ENCODE data around the gene COPRS.
"Not testable (repeated sequence)": the region's sequence is repeated elsewhere in the genome, so short reads cannot be mapped to it uniquely, and the experiment has no call there.

The COPRS gene

DNA sequence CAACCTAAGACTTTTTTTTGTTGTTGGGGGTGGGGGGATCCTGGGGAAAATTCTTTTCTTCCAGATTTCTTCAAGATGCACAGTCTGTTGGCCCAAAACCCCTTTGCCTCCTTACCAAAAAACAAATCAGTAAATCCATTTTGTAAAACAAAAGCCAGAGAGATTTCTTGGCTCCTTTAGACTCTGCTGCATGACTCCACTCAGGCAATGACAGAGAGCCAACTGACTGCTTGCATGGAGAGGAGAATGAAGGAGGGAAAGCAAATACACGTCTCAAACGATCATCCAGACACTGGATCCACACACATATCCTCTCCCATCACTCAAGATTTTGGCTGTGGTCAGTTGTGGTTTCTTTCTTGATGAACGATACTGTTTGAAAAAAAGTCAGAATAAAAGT is 13.8 kb downstream of the COPRS start:
- DNase-seq (ENCODE audit: low read depth in 3 of 3), result no peak

DNA sequence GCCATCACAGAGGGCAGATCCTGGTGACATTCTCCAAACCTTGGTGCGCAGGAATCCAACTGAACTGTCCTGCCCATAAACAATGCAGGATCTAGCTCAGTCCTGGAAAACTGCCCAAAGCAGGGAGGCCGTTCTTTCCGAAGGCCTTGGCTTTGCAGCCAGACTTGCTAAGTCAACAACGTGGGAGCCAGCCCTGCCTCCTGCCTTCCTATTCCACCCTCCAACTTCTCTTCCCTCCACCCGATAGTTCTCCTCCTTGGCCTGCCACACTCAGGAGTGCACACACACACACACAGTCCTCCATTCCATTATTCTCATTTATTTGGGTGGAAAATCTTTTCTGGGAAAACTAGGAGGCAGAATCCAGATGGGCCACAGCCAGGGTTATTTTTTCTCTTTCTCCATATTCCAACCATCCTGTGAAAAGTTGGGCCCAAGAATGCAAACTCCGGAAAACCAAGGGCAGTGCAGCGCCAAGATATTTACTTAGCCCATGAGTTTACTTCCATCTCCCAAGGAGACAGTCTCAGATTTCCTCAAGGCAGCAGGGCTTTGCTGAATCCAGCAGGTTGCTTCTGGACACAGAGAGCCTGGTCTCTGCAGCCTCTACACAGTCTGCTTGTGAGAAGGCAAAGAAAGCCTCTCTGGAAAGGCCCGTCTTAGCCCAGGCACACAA is 15.8 kb downstream of the COPRS start:
- DNase-seq (ENCODE audit: low read depth in 3 of 3), result no peak

DNA sequence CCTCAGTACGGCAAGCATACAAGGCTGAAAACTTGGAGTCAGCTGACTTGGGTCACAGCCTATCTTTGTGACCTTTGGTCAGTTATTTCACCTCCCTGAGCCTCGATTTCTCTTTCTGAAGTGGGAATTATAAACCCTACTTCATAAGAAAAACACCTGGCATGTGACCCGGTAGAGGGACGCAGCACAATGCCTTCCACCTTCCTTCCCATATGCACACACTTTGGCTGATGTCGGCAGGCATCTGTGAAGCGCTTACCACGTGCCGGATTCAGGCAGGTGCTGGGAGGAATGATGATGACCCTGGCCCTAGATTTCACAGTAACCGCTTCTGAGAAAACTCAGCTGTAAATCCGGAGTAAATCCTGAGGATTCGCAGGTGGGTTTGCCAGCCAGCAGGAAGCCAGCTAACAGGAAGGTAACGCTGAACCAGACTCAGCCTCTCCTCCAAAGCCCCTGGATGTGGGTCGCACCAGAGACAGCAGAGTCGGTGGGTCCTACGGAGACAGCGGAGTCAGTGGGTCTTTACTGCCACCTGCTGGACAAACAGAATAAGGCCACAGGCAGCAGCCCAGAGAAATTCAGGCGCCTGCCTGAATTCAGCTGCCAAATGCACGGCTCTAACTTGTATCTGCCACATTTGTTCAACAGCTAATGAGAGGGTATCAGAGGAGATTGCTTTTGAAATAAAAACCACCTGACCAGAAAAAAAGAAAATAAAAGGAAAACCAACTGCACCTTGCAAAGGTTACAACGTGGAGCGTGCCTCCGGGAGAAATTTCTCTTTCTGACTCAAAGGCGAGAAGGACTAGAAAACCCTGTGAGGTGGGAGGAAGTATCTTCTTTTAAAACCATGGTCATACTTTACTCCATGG is 16.6 kb downstream of the COPRS start:
- peak; percentile 41 to 54 (median 48) for DNase-seq (ENCODE audit: low read depth in 3 of 3)

DNA sequence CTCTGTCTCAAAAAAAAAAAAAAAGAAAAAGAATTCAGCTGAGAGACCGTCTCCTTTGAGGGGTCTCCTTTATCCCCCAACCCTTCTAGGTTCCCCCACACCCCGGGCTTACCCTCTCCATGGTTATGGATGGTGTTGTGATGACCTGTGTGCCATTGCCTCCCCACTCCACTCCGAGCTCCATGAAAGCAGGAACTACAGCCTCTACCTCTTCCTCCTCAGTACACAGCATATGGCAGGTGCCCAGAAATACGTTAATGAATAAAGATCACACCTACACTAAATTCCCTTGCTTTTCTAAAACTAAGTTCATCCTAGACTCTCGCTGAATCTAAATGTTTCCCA is 17.2 kb downstream of the COPRS start:
- DNase-seq (ENCODE audit: low read depth in 3 of 3), result no peak

DNA sequence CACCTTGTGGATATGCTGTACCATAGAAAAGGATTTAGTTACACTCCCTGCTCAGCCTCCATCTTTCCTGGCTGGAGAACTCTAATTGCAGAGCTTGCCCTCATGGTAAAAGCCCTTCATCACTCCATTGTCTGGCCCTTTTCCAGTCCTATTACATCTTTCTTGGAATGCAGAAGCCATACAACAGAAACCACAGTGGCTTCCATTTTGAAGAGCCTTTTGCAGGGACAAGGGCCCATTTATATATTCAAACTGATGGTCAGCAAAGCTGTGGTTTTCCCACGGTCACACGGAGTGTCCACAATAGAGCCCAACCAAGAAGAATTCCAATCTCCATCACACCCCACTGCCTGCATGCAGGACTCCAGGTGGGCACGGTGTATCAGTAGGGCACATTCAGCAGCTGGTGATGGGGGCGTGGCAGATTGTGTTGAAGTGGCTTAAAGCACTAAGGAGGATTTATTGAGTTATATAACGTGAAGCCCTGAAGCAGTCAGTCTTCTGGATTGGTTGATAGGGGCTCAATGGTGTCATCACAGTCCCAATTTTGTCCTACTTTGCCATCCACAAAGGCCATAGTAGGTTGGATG is 20.3 kb downstream of the COPRS start:
- DNase-seq (ENCODE audit: low read depth in 3 of 3), result no peak

DNA sequence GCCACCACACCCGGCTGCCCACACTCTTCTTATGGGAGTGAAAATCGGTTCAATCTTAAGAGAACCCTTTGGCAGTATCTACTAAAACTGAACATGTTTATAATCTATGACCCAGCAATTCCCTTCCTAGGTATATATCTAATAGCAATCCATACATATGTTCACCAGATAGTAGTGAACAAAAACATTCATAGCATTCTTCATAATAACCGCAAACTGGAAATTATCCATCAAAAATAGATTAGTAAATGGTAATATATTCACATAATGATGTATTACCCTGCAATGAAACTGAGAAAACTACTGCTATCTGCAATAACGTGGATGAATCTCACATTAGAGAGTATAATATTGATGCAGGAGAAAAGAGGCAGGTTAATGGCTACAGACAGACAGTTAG is 23.1 kb downstream of the COPRS start:
- no peak for DNase-seq (ENCODE audit: low read depth in 3 of 3)

DNA sequence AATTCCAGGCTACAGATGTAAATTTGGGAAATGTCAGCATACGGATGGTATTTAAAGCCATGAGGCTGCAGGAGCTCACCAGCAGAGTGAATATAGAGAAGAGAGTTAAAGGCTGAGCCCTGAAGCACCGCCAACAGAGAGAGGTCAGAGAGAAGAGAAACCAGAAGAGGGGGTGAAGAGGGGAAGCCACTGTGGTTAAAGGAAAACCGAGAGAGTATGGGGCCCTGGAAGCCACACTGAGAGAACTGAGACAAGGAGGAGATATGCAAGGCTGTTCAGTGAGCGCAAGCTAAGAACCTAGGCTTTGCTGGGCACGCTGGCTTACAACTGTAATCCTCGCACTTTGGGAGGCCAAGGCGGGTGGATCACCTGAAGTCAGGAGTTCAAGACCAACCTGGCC is 24.6 kb downstream of the COPRS start:
- DNase-seq (ENCODE audit: low read depth in 3 of 3), result no peak

DNA sequence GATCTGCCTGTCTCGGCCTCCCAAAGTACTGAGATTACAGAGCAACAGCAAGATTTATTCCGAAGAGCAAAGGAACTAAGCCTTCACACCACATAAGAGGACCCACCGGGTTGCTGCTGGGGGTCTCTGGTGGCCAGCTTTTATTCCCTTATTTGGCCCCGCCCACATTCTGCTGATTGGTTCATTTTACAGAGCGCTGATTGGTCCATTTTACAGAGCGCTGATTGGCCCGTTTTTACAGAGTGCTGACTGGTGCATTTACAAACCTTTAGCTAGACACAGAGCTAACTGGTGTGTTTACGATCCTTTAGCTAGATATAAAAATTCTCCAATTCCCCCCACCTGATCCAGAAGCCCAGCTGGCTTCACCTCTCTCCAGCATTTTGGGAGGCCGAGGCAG is 26.3 kb downstream of the COPRS start:
- no peak for DNase-seq (ENCODE audit: low read depth in 3 of 3)

DNA sequence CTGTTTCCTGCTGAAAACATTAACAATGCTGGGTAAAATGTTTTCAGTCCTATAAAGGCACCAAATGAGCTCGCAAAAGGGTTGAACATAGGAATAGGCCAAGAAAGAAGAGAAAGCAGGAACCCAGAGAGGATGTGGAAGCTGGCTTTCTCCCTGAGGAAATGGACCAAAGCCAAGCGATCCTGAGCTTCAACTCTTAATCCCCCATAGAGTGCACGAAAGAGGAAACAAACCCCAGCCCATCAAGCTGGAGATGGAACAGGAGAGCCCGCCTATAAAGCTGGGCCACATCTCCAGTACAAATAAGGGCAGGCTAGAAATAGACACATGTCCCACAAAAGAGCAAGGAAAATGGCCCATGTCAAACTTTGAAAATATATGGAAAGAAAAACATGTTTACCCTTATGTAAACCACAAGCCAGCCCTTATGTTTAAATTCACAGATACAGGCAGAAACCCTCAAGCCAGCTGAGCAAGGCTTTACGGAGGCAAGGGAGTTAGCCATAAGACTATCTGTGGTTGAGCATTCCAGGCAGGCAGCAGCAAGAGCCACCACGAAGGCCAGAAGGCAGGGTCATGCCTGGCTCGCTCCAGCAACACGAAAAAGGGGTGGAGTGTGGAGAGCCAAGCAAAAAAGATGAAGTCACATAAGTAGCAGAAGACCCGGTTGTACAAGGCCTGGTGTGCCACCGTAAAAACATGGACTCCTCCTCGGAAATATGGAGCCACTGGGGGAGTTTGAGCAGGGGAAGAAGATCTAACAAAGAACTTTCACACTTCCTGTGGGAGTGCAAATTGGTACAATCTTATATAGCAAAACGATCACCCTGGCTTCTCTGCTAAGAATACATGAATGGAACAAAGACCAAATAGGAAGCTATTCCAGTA is 27.8 kb downstream of the COPRS start:
- DNase-seq (ENCODE audit: low read depth in 3 of 3), result no peak

DNA sequence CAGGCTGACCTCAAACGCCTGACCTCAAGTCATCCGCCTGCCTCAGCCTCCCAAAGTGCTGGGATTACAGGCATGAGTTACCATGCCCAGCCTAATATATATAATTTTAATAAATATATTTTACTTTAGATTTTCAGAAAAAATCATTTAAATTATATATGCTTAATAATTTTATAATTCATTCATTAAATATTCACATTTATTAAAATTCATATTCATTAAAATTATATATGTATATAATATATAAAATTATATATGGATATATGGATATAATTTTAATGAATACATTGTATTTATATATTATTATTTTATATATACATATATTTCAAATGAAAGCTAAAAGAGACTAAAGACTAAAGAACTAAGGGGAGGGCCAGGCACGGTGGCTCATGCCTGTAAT is 29.4 kb downstream of the COPRS start:
- no peak for DNase-seq (ENCODE audit: low read depth in 3 of 3)

DNA sequence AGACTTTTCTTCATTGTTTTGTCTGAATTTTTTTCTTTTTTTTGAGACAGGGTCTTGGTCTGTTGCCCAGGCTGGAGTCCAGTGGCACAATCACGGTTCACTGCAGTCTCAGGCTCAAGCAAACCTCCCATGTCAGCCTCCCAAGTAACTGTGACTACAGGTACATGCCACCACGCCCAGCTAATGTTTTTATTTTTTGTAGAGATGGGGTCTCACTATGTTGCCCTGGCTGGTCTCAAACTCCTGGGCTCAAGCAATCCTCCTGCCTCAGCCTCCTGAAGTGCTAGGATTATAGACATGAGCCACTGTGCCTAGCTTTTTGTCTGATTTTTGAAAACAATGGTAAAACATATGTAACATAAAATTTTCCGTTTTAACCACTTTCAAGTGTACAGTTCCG is 30.1 kb downstream of the COPRS start:
- not testable (repeated sequence) for DNase-seq (ENCODE audit: low read depth in 3 of 3)

DNA sequence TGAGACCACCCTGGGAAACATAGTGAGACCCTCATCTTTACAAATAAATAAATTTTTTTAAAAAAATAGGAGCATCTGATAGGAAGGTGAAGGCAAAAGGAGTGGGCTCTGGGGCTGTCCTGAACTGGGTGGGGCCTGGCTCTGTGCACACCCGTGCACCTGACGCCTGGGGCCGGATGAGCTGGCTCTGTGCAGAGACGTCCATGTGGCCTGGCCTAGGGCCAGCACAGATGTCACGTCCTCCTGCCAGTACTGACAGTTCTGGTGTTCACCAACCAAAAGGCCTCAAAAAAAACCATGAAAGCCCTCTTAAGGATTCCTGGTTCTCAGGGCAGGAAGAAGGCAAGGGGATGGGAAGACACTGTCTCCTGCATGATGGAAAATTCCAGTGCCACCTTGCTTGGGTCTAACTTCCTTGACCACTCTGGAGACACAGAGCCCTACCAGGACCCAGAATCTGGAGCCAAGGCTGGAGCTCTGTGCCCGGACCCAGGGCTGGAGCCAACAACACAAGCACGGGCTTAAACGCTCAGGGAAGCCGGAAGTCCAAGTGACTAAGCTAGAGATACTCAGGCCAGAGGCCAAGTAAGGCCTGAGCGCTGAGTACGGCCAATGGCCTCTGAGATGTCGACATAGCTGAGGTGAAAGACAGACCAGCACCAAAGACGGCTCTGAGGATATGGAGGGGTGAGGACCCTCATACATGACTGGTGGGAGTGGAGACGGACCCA is 32.9 kb downstream of the COPRS start:
- DNase-seq (ENCODE audit: low read depth in 3 of 3), result no peak

DNA sequence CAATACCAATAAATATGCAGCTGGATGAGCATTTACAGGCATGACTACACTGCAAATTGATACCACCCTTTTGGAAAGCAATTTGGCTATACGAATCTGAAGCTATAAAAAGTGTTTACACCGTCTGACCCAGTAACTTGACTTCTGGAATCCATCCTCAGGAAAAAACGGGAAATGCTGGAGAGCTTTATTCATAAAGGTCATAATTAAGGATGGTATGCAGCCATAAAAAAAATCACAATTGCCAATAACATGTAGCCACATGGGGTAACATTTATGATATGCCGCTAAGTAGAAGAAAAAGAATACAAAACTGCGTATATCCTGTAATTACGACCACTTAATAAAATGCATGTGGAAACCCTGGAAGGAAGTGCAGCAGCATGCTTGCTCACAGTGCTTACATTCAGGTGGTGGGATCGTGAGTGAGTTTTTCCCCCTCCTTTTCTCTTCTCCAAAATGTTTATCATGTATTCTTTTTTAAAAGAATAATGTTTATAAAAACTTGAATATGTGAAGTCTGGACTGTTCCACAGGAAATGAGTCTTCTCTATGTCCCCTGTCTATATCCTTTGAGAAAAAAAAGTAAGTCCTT is 34.2 kb downstream of the COPRS start:
- no peak for DNase-seq (ENCODE audit: low read depth in 3 of 3)

DNA sequence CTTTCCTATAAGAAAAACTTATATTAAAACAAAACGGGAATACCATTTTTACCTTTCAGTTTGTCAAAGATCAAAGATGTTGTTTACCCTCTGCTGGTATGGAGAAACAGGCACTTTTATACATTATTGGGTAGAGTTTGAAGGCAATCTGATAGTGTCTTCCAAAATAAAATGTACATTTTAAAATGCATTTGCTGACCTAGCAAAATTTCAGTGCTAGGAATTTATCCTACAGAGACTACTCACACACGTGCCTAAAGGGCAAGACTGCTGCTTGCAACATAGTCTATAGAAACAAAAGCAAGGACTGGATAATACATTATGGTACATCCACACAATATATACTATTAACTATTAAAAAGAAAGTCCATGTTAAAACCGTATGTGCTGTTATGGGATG is 36.0 kb downstream of the COPRS start:
- DNase-seq (ENCODE audit: low read depth in 3 of 3), result no peak

DNA sequence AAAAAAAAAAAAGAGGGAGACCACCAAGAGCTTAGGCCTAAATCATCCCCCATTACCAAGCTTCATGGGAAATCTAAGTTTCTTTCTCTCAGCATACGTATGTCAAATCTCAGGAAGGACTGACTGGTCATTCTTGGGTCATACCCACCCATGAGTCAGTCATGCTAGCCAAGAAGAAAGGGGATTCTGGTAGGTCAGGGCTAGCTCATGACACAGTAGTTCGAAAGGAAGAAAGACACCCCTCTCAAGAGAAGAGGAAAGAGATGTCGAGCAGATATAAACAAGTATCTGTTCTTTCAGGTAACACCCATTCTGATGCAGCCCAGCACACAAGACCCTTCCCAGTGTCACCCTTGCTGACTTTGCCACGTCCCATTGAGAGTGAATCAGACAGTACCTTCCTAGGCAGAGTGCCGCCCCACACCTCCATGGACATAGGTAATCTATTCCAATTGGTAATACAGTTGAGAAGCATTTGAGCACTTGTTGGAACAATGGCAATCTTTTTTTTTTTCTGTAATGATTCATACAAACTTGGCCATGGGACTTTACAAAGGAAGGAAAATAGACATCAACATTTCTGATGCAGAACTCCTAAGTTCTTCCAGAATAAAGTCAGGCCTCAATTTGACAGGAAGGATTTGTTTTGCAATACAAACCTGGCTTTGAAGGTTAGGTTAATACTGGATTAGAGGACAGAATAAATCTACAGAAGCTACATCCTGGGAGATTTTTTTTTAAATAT is 38.2 kb downstream of the COPRS start:
- DNase-seq (ENCODE audit: low read depth in 3 of 3), result no peak

DNA sequence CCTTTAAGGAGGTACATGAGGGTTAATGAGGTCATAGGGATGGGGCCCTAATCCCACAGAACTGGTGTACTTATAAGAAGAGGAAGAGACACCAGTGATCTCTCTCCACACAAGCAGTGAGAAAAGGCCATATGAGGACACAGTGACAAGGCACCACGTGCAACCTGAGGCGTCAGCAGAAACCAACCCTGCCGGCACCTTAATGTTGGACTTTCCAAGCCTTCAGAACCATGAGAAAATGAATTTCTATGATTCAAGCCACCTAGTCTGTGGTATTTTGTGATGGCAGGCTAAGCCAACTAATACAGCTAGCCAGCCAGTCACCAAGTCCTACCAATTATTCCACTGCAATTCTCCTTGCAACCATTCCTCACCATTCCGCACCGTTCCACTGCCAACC is 39.5 kb downstream of the COPRS start:
- DNase-seq (ENCODE audit: low read depth in 3 of 3), result no peak

DNA sequence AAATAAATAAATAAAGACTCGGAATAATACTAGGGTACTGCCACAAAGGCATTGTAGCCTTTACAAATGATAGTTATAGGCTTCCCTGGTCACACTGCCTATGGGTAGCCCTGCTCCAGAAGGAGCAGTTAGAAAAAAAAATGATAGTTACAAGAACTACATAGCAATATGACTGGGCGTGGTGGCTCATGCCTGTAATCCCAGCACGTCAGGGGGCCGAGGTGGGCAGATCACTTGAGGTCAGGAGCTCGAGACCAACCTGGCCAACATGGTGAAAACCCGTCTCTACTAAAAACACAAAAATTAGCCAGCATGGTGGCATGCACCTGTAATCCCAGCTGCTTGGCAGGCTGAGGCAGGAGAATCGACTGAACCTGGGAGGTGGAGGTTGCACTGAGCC is 40.2 kb downstream of the COPRS start:
- DNase-seq (ENCODE audit: low read depth in 3 of 3), result not testable (repeated sequence)

DNA sequence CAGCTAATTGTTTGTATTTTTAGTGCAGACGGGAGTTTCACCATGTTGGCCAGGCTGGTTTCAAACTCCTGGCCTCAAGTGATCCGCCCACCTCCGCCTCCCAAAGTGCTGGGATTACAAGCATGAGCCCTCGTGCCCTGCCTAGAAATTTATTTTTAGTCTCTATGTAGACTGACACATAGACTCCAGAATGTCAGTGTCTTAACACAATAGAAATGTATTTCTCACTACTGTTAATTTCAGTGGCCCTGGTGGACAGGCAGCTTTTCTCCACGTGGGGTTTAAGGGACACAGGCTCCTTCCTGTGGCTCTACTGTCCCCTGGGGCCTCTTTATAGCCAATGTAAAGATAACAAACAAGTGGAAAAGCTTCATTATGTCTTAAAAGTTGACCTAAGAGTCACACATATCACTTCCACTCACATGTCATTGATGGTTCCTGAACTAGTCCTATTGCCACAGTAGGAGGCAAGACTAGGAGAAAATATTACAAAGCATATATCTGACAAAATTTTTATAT is 43.8 kb downstream of the COPRS start:
- no peak for DNase-seq (ENCODE audit: low read depth in 3 of 3)

DNA sequence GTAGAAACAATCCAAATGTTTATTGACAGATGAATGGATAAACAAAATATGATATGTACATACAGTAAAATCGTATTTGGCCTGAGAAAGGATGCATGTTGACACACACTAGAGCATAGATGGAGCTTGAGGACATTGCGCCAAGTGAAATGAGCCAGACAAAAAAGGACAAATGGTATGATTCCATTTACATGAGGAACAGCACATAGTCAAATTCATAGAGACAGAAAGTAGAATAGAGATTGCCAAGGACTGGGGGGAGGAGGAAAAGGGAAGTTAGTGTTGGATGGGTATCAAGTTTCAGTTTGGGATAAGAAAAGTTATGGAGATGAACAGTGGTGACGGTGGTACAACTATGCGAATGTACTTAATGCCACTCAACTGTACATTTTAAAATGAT is 47.9 kb downstream of the COPRS start:
- DNase-seq (ENCODE audit: low read depth in 3 of 3), result no peak

DNA sequence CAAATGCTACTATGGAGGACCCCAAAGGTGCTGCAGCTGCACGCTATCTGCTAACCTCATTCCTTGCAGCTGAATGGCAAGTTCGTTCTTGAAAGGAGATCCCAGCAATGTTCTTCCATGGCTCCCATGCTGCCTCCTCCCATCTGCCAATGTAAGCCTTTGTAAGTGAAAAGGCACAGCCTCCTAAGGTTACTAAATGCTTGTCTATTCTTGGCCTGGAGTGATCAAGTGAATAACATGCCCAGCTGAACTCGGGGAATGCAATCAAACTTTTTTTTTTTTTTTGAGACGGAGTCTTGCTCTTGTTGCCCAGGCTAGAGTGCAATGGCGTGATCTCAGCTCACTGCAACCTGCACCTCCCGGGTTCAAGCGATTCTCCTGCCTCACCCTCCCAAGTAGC is 49.2 kb downstream of the COPRS start:
- DNase-seq (ENCODE audit: low read depth in 3 of 3), result not testable (repeated sequence)
